Measurements from ENCODE around the gene NRCAM.
"Not testable (repeated sequence)": the region's sequence is repeated elsewhere in the genome, so short reads cannot be mapped to it uniquely, and the experiment has no call there.

Gene NRCAM

GRCh38 chr7:108301387-108301786 is 154.8 kb downstream of the NRCAM start:
- no peak for DNase-seq

GRCh38 chr7:108299251-108299973 is 156.8 kb downstream of the NRCAM start:
- DNase-seq: no peak

- DNase-seq: no peak
These were observed 159.3 kb downstream of the NRCAM start for GRCh38 chr7:108296911-108297310.

DNA sequence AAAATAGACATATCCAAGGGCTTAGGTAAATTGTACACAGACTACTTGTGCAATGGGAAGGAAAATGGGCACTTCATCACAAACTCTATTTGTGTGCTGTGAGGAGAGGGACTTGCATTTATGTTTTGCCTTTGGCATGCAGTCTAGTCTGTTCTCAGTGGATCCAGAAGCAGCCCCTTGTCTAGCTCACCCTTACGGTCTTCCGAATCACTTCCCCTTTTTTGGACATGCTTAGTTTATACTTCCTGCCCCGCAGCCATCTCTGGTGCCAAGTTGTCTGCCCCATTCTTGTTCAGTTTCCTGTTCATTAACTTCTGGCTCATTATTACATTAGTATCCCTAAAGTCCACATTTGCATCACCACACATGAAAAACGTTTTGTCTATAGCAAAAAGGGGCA is 161.6 kb downstream of the NRCAM start:
- DNase-seq: peak; percentile 7

- DNase-seq: peak; percentile 39
These were observed 163.1 kb downstream of the NRCAM start for GRCh38 chr7:108293149-108293612.

DNA sequence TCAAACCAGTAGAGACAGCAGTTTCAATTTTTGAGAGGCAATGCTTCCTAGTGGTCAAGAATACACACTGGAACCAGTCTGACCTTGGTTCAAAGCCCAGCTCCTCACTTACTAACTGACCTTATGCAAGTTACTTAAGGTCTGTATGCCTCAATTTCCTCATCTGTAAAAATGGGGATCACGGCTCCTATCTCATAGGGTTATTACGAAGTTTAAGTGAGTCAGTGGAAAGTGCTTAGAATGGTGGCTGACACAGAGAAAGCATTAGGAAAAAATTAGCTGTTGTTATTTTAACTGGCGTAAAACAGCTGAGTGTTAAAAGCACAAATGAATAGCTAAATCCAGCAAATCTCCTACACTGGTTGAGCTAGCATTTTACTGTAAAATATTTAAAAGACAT is 163.7 kb downstream of the NRCAM start:
- no peak for DNase-seq

DNA sequence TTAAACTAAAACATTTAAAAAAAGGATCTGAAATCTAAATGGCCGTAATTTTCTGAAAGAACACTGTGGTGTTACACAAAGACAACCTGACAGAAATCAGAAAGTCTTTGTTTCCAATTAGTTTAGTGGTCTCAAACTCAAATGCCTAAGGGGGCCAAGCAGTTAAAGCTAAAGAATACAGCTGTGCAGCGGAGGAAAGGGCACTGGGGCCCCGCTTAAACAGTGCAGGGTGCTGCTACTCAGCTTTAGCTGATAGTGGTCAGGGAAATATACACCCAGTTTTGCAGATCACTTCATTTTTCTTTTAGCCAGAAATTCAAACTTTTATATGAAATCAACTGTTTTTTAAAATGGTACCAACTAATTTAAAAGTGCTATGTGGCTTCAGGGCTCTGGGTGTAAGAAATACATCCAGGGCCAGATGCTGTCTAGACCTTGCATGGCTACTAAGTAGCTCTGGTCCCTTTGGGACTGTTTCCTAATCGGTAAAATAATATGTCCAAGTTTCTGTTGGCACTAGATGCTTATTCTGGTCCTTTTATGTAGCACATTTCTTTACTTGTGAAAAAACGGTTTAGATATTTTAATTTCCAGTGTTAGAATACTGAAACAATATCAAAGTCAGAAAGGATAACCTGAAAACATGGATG is 164.3 kb downstream of the NRCAM start:
- no peak for DNase-seq

DNA sequence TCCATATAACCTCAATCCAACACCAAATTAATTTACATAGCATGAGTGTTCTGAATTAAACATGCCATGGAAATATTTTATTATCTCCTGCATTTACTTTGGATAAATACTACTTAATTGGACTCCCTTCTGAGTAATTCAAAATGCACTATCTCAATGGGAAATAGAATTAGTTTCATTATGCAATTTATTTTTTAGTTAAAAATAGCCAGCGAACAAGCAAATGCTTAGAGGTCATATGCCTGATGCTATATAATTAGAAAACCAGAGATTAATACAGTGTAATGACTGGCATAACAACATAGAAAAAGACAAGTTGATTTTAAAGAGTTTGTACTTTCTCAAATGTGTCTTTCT is 165.1 kb downstream of the NRCAM start:
- DNase-seq: no peak

- peak; percentile 79 for DNase-seq
These were observed 165.6 kb downstream of the NRCAM start for GRCh38 chr7:108290459-108291151.

DNA sequence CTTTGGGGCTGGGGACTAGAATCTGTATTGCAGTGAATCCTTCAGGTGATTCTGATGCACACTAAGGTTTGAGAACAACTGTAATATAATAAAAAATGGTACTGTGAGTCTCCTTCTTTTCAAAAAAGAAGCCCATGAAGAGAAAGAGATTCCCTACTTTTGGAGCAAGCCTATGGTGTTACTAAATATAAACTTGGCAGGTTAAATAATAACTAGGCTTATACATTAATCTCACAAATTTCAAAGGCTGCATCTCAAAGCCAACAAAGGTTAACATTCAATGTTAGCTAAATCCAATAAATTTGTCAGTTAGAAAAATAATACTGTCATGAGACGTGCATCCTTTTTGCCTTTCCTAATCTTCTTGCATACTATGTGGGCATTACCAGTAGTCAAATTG is 166.4 kb downstream of the NRCAM start:
- no peak for DNase-seq

DNA sequence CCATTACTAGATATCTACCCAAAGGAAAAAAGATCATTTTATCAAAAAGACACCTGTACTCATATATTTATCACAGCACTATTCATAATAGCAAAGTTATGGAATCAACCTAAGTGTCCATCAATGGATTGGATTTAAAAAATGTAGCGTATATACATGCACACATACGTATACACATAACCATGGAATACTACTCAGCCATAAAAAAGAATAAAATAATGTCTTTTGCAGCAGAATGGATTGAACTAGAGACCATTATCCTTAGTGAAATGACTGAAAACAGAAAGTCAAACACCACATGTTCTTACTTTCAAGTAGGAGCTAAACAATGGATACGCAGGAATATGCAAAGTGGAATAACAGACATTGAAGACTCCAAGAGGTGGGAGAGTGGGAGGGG is 168.4 kb downstream of the NRCAM start:
- no peak for DNase-seq

GRCh38 chr7:108286290-108286904 is 169.8 kb downstream of the NRCAM start:
- no peak for DNase-seq

DNA sequence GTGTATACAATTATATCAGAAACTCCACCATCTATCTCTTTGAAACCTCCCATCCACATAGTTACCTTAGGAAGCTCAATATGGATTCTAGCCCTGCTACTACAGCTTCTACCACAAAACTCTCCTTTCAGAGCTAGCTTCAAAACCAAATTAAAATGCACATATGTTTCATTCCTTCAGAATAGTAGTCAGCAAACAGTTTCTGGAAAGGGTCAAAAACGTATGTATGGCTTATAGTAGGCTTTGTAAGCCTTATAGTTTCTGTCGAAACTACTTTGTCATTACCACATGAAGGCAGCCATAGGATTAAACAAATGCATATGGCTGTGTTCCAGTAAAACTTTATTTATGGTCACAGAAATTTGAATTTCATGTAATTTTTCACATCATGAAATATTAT is 170.5 kb downstream of the NRCAM start:
- DNase-seq: no peak

- no peak for DNase-seq
These were observed 171.2 kb downstream of the NRCAM start for GRCh38 chr7:108285003-108285368.

- no peak for DNase-seq
These were observed 171.8 kb downstream of the NRCAM start for GRCh38 chr7:108284349-108285002.

GRCh38 chr7:108283252-108283651 is 173.0 kb downstream of the NRCAM start:
- DNase-seq: no peak

DNA sequence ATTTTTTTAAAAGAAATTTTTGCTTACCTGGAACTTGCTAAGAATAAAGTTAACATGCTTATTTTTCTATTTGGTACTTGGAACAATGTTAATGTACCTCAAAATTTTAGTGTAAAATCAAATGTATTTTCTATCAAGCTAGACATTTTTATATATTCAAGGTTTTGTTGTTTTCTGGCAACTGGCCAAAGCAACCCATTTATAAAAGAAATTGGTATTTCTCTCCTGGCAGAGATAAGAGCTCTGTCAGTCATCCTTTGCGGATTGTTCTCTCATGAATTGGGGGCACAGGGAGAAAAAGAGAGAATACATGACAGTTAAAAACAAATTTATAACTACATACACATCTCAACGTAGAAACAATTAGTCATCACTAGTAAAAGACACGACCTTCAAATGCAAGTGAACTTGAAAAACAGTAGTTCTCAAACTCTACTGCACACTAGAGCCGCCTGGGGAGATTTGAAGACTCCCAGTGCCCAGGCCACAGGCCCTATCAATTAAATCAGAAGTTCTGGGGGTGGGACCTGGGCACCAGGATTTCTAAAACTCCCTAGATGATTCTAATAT is 173.7 kb downstream of the NRCAM start:
- DNase-seq: peak; percentile 36

DNA sequence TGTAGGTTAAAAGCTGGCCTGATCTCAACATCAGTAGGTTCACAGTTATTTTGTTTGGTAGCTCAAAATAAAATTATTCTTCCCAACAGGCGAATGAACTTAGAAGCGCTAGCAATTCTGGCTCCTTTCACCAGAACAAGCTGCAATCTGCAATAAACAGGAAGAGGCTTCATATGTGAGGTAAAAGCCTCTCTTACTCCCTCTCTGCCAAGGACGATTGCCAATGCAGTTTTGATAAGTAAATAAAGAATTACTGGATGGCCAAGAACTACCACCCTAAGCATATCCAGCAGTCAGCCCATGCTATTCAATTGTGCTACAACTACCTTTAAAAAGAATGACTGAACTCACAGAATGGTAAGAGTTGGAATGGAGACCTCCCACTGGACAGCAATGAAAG is 176.1 kb downstream of the NRCAM start:
- DNase-seq: no peak

GRCh38 chr7:108278776-108279175 is 177.5 kb downstream of the NRCAM start:
- DNase-seq: no peak

- DNase-seq: no peak
These were observed 178.0 kb downstream of the NRCAM start for GRCh38 chr7:108278281-108278680.

DNA sequence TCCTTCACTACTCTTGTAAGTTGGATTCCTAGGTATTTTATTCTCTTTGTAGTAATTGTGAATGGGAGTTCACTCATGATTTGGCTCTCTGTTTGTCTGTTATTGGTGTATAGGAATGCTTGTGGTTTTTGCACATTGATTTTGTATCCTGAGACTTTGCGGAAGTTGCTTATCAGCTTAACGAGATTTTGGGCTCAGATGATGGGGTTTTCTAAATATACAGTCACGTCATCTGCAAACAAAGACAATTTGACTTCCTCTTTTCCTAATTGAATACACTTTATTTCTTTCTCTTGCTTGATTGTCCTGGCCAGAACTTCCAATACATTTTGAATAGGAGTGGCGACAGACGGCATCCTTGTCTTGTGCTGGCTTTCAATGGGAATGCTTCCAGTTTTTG is 181.8 kb downstream of the NRCAM start:
- DNase-seq: not testable (repeated sequence)

GRCh38 chr7:108272891-108273290 is 183.3 kb downstream of the NRCAM start:
- DNase-seq: not testable (repeated sequence)

All from NCI-H146 (cell line).